Gastrocnemius medialis (tissue), 4 donors: ENCODE measurements around the gene AFDN.

Experiments
- CTCF ChIP-seq, 5 experiments: fragments of 450-650 bp in 3 of 5; fragments of 200-600 bp in 2 of 5; sonication (generic) in 2 of 5; IDR thresholded peaks in 4 of 5; conservative IDR thresholded peaks in 1 of 5; 1 replicate in 4 of 5; 2 replicates in 1 of 5; pipeline ENCODE4 v1.5.1; 2016 to 2019; ENCODE audit warnings: antibody characterized with exemption in 5 of 5, mild to moderate bottlenecking in 3 of 5, moderate library complexity in 3 of 5
- POLR2A ChIP-seq, 2 donors: fragments of 450-650 bp; IDR thresholded peaks; one replicate each; pipeline ENCODE4 v1.6.1; 2017; ENCODE audit warnings: antibody characterized with exemption in 2 of 2, mild to moderate bottlenecking in 2 of 2, moderate library complexity in 2 of 2

- TF ChIP-seq CTCF (IDR thresholded peaks at IDR 0.05 in 4 of 5, conservative IDR thresholded peaks at IDR 0.05 in 1 of 5) (no peak), POLR2A (IDR thresholded peaks at IDR 0.05) (no peak)
Observed at GRCh38 chr6:167846997-167847606, 20.4 kb downstream of the AFDN start.
